ENCODE results near the gene GINS2. TPM values are rescaled to one million over a fixed set of nuclear protein-coding genes. Genes with fewer than 3 reads are reported as not detected.

GINS2 gene
- total and polyA plus RNA-seq, 11 donors: 0.15 to 4.2 (median 0.53) TPM; not detected in 1

DNA sequence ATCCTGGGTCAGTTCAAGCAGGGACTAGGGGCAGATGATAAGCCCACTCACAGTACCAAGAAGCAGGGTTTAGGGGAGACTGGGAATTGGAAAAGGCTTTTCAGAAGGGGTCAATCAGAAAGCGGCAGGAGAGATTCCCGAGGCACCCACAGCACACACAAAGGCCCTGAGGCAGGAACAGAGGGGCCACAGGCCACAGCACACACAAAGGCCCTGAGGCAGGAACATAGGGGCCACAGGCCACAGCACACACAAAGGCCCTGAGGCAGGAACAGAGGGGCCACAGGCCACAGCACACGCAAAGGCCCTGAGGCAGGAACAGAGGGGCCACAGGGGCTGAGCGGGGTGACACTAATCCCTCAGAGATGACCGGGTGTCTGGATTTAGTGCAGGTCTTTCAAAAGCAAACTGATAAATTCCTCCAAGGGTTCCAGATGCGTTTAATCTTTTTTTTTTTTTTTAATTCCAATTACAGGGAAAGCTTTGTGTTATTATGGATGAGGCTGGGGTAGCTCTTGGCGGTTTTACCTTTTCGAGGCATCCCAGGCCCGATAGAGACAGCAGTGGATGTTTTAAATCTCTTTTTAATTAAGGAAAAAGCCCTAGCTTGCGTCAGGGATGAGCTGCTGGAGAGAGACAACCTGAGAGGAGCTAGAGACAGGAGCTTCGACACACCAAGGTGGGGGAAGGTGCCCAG lies 31.0 kb upstream of the GINS2 start:
- intact Hi-C loops (cut with DNase I): loop anchor here (2.0 to 10.0 kb wide), 14 partner anchors 42 to 615 kb away; partner anchors contain the start of gene CIBAR2 (in 1 of the 10)
- Histone ChIP-seq H3K27ac (no peak overlapping the region), H3K4me3 (no peak overlapping the region), H3K36me3 (no peaks in the 10 kb centered on the region), H3K4me1 (peaks cover 0 to 33% (median 8%) of the 10 kb centered on the region in 12 donors), H3K9me3 (no peaks in the 10 kb centered on the region), H3K27me3 (no peaks in the 10 kb centered on the region)
- DNase-seq (no peak), ATAC-seq (no peak)
- 85 to 96% (median 93%) methylated on average over 11 of the region's 11 CpGs for WGBS, 4 donors
- TF ChIP-seq, protein P1, sequence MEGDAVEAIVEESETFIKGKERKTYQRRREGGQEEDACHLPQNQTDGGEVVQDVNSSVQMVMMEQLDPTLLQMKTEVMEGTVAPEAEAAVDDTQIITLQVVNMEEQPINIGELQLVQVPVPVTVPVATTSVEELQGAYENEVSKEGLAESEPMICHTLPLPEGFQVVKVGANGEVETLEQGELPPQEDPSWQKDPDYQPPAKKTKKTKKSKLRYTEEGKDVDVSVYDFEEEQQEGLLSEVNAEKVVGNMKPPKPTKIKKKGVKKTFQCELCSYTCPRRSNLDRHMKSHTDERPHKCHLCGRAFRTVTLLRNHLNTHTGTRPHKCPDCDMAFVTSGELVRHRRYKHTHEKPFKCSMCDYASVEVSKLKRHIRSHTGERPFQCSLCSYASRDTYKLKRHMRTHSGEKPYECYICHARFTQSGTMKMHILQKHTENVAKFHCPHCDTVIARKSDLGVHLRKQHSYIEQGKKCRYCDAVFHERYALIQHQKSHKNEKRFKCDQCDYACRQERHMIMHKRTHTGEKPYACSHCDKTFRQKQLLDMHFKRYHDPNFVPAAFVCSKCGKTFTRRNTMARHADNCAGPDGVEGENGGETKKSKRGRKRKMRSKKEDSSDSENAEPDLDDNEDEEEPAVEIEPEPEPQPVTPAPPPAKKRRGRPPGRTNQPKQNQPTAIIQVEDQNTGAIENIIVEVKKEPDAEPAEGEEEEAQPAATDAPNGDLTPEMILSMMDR (IDR thresholded peaks at IDR 0.05): no peak
- no peak for TF ChIP-seq POLR2A (IDR thresholded peaks at IDR 0.05)

- TF ChIP-seq POLR2A (IDR thresholded peaks at IDR 0.05): no peak
- TF ChIP-seq, protein P1 (IDR thresholded peaks at IDR 0.05): peak in 9 of 12 donors; percentile 29 to 62 (median 48)
- Histone ChIP-seq H3K36me3 (no peaks in the 10 kb centered on the region), H3K27me3 (no peaks in the 10 kb centered on the region), H3K4me1 (peaks cover 0 to 33% (median 8%) of the 10 kb centered on the region in 12 donors), H3K9me3 (no peaks in the 10 kb centered on the region), H3K27ac (no peak overlapping the region), H3K4me3 (no peak overlapping the region)
- intact Hi-C loops (cut with DNase I): loop anchor here (2.0 to 10.0 kb wide), 14 partner anchors 41 to 614 kb away; partner anchors contain the start of gene CIBAR2 (in 1 of the 10)
- DNase-seq (no peak), ATAC-seq (no peak)
- WGBS, 4 donors: 19 to 45% (median 37%) methylated on average over 7 to 11 of the region's 11 CpGs
Observed at GRCh38 chr16:85718682-85719081, 29.9 kb upstream of the GINS2 start.

DNA sequence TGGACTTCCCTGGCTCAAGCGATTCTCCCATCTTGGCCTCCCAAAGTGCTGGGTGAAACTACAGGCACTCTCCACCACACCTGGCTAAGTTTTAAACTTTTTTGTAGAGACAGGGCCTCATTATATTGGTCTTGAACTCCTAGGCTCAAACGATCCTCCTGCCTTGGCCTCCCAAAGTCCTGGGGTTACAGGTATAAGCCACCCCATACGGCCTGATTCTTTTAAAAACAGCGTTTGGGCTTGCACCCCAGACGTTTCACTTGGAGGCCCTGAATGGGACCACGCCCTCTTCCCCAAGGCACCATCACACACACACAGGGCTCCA lies 29.4 kb upstream of the GINS2 start:
- no peak for DNase-seq
- Histone ChIP-seq H3K36me3 (no peaks in the 10 kb centered on the region), H3K27me3 (no peaks in the 10 kb centered on the region), H3K4me3 (no peak overlapping the region), H3K4me1 (peaks cover 0 to 33% (median 8%) of the 10 kb centered on the region in 12 donors), H3K9me3 (no peaks in the 10 kb centered on the region), H3K27ac (no peak overlapping the region)
- intact Hi-C loops (cut with DNase I): loop anchor here (2.0 to 10.0 kb wide), 14 partner anchors 41 to 613 kb away; partner anchors contain the start of gene CIBAR2 (in 1 of the 10)
- WGBS, 4 donors: 38 to 49% (median 48%) methylated on average over 6 of the region's 6 CpGs
- no peak for ATAC-seq
- TF ChIP-seq POLR2A (IDR thresholded peaks at IDR 0.05): no peak
- TF ChIP-seq, protein P1 (IDR thresholded peaks at IDR 0.05): peak in 1 of 12 donors; percentile 17

GRCh38 chr16:85717393-85718152 lies 28.8 kb upstream of the GINS2 start:
- peaks cover 0 to 2% (median 0%) of the 10 kb centered on the region in 12 donors for H3K9me3 ChIP-seq
- no peaks in the 10 kb centered on the region for H3K36me3 ChIP-seq
- ATAC-seq (peak; percentile 58 to 61 (median 60)), DNase-seq (peak; percentile 60 to 78 (median 62))
- H3K4me1 ChIP-seq: peaks cover 0 to 33% (median 8%) of the 10 kb centered on the region in 12 donors
- intact Hi-C loops (cut with DNase I): loop anchor here (2.0 to 10.0 kb wide), 15 partner anchors 40 to 613 kb away; partner anchors contain the start of gene CIBAR2 (in 1 of the 10)
- 36 to 52% (median 43%) methylated on average over 9 to 21 of the region's 21 CpGs for WGBS, 4 donors
- no peak overlapping the region for H3K4me3 ChIP-seq
- no peak overlapping the region for H3K27ac ChIP-seq
- no peak for TF ChIP-seq POLR2A (IDR thresholded peaks at IDR 0.05)
- TF ChIP-seq, protein P1 (IDR thresholded peaks at IDR 0.05): peak; percentile 64 to 84 (median 79)
- no peaks in the 10 kb centered on the region for H3K27me3 ChIP-seq
